ENCODE measurements around the gene RAD54L2. TPM values are rescaled to one million over a fixed set of nuclear protein-coding genes. Genes with fewer than 3 reads are reported as not detected.
A peak's percentile ranks its signal among the peaks of the same experiment; 100 is the strongest.

The RAD54L2 gene
- total and polyA plus RNA-seq, 12 donors = 5.6 to 42.2 (median 18.7) TPM

GRCh38 chr3:51547274-51547673 is 8.8 kb downstream of the RAD54L2 start:
- H3K9me3 ChIP-seq (replicated peaks in 1 of 3) = no peaks in the 10 kb centered on the region
- H3K4me1 ChIP-seq (replicated peaks in 1 of 2) = peaks cover 13 to 18% of the 10 kb centered on the region in 2 donors
- H3K36me3 ChIP-seq (replicated peaks in 1 of 2) = peaks cover 0 to 6% of the 10 kb centered on the region in 2 donors
- DNase-seq = no peak
- no peak overlapping the region for H3K4me3 ChIP-seq
- TF ChIP-seq CTCF (IDR thresholded peaks at IDR 0.05) (no peak), POLR2A (IDR thresholded peaks at IDR 0.05) (no peak)
- H3K27me3 ChIP-seq = no peaks in the 10 kb centered on the region
- no peak overlapping the region for H3K27ac ChIP-seq
- intact Hi-C loops (cut with DNase I) = no loop called here
- 94 to 97% (median 96%) methylated on average over 6 of the region's 6 CpGs for WGBS, 4 donors

GRCh38 chr3:51549311-51549710 is 10.8 kb downstream of the RAD54L2 start:
- peak overlapping the region in 1 of 5 donors; percentile 60 for H3K27ac ChIP-seq
- no peaks in the 10 kb centered on the region for H3K9me3 ChIP-seq (replicated peaks in 1 of 3)
- intact Hi-C loops (cut with DNase I) = no loop called here
- TF ChIP-seq POLR2A (IDR thresholded peaks at IDR 0.05) (no peak), CTCF (IDR thresholded peaks at IDR 0.05) (no peak)
- no peaks in the 10 kb centered on the region for H3K27me3 ChIP-seq
- H3K4me3 ChIP-seq = no peak overlapping the region
- H3K36me3 ChIP-seq (replicated peaks in 1 of 2) = peaks cover 0 to 12% of the 10 kb centered on the region in 2 donors
- 93 to 98% (median 96%) methylated on average over 10 of the region's 10 CpGs for WGBS, 4 donors
- DNase-seq = no peak
- peaks cover 11 to 13% of the 10 kb centered on the region in 2 donors for H3K4me1 ChIP-seq (replicated peaks in 1 of 2)

GRCh38 chr3:51550080-51550819 is 11.7 kb downstream of the RAD54L2 start:
- peak in 2 of 7 donors; percentile 12 to 44 for DNase-seq
- no peaks in the 10 kb centered on the region for H3K27me3 ChIP-seq
- H3K4me3 ChIP-seq = no peak overlapping the region
- H3K4me1 ChIP-seq (replicated peaks in 1 of 2) = peaks cover 11 to 13% of the 10 kb centered on the region in 2 donors
- TF ChIP-seq CTCF (IDR thresholded peaks at IDR 0.05) (no peak), POLR2A (IDR thresholded peaks at IDR 0.05) (no peak)
- H3K36me3 ChIP-seq (replicated peaks in 1 of 2) = peaks cover 0 to 12% of the 10 kb centered on the region in 2 donors
- peak overlapping the region in 4 of 5 donors; percentile 10 to 68 (median 42) for H3K27ac ChIP-seq
- intact Hi-C loops (cut with DNase I) = no loop called here
- H3K9me3 ChIP-seq (replicated peaks in 1 of 3) = no peaks in the 10 kb centered on the region
- WGBS, 4 donors = 85 to 88% (median 86%) methylated on average over 8 of the region's 8 CpGs

GRCh38 chr3:51557993-51558392 is 19.5 kb downstream of the RAD54L2 start:
- intact Hi-C loops (cut with DNase I) = no loop called here
- Histone ChIP-seq H3K27ac (no peak overlapping the region), H3K27me3 (no peaks in the 10 kb centered on the region), H3K9me3 (replicated peaks in 1 of 3) (no peaks in the 10 kb centered on the region), H3K4me3 (no peak overlapping the region), H3K36me3 (replicated peaks in 1 of 2) (peaks cover 0 to 13% of the 10 kb centered on the region in 2 donors), H3K4me1 (replicated peaks in 1 of 2) (peaks cover 6% of the 10 kb centered on the region in 2 donors)
- DNase-seq = no peak
- no peak for TF ChIP-seq POLR2A (IDR thresholded peaks at IDR 0.05)
- TF ChIP-seq CTCF (IDR thresholded peaks at IDR 0.05) = no peak
- 89 to 99% (median 95%) methylated on average over 5 of the region's 5 CpGs for WGBS, 4 donors
